Stomach (tissue), 4 donors: ENCODE data around the gene CAMTA2.

Source experiments
- EP300 ChIP-seq: sonication (generic); formaldehyde crosslinking; IDR thresholded peaks from one replicate; pipeline ENCODE4 v1.6.1; 2017; ENCODE audit warnings: antibody characterized with exemption
- POLR2A ChIP-seq, 4 donors: fragments of 450-650 bp; IDR thresholded peaks; one replicate each; pipeline ENCODE4 v1.6.1; 2016; ENCODE audit warnings: antibody characterized with exemption in 4 of 4, control low read depth in 2 of 4, mild to moderate bottlenecking in 1 of 4, moderate library complexity in 1 of 4
- POLR2AphosphoS5 ChIP-seq, 3 donors: sonication (generic); formaldehyde crosslinking; IDR thresholded peaks; one replicate each; pipeline ENCODE4 v1.6.1; 2016; ENCODE audit warnings: antibody characterized with exemption in 3 of 3
- TF ChIP-seq, protein P1 (sequence below), 7 experiments: fragments of 450-650 bp in 4 of 7; fragments of 200-600 bp in 3 of 7; sonication (generic) in 3 of 7; IDR thresholded peaks; one replicate each; pipeline ENCODE4 v1.5.1; 2016 to 2019; ENCODE audit warnings: antibody characterized with exemption in 7 of 7, control low read depth in 2 of 7, mild to moderate bottlenecking in 1 of 7

DNA sequence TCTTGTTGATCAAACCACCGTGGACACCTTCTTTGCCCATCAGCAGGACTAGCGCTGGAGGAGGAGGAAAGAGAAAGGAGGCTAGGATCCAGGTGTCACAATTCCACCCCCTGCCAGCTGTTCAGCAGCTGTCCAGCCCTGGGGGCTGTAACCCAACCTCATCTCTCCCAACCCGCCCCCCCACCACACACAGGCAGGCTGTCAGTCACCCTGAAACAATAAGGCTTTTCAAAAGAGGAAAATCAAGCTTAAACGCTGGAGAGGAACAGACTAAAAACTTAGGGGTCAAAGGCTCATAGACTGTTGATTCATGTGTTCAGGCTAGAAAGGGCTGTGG lies 41.6 kb downstream of the CAMTA2 start:
- TF ChIP-seq, protein P1, sequence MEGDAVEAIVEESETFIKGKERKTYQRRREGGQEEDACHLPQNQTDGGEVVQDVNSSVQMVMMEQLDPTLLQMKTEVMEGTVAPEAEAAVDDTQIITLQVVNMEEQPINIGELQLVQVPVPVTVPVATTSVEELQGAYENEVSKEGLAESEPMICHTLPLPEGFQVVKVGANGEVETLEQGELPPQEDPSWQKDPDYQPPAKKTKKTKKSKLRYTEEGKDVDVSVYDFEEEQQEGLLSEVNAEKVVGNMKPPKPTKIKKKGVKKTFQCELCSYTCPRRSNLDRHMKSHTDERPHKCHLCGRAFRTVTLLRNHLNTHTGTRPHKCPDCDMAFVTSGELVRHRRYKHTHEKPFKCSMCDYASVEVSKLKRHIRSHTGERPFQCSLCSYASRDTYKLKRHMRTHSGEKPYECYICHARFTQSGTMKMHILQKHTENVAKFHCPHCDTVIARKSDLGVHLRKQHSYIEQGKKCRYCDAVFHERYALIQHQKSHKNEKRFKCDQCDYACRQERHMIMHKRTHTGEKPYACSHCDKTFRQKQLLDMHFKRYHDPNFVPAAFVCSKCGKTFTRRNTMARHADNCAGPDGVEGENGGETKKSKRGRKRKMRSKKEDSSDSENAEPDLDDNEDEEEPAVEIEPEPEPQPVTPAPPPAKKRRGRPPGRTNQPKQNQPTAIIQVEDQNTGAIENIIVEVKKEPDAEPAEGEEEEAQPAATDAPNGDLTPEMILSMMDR (IDR thresholded peaks at IDR 0.05), result no peak
- TF ChIP-seq POLR2A (IDR thresholded peaks at IDR 0.05) (no peak), POLR2AphosphoS5 (IDR thresholded peaks at IDR 0.05) (no peak), EP300 (no peak)
